Neural crest cell (in vitro differentiated cells): Measurements from ENCODE around the gene OSBPL8. TPM values are rescaled to one million over a fixed set of nuclear protein-coding genes. Genes with fewer than 3 reads are reported as not detected.

Experiments used
- DNase-seq: peaks from one replicate; pipeline ENCODE4 v3.0.0; 2021; ENCODE audit warnings: low read depth, mixed read lengths, low spot score
- H3K27ac Mint-ChIP-seq: one replicate; pipeline ENCODE4 v1.8.0; 2021; ENCODE audit warnings: mild to moderate bottlenecking, mixed read lengths; ENCODE audit not compliant: unreplicated experiment
- H3K27me3 Mint-ChIP-seq: 2 replicates; pipeline ENCODE4 v1.8.0; 2021; ENCODE audit warnings: low read depth, mild to moderate bottlenecking, mixed read lengths
- H3K36me3 Mint-ChIP-seq: 2 replicates; pipeline ENCODE4 v1.8.0; 2021; ENCODE audit warnings: low read depth, mild to moderate bottlenecking, mixed read lengths
- H3K4me1 Mint-ChIP-seq: 2 replicates; pipeline ENCODE4 v1.8.0; 2021; ENCODE audit warnings: mixed read lengths
- H3K4me3 Mint-ChIP-seq: one replicate; pipeline ENCODE4 v1.8.0; 2021; ENCODE audit warnings: mild to moderate bottlenecking, mixed read lengths
- H3K9me3 Mint-ChIP-seq: 2 replicates; pipeline ENCODE4 v1.8.0; 2021; ENCODE audit warnings: mixed read lengths
- total RNA-seq: library from RNA; stranded (reverse); gene quantifications from 2 replicates; pipeline ENCODE4 v1.2.1, GENCODE V29; 2021
- TF ChIP-seq, protein P1 (sequence below): fragments of 200-600 bp; sonication (generic); conservative IDR thresholded peaks from 2 replicates; pipeline ENCODE4 v1.5.0; 2021; ENCODE audit warnings: antibody characterized with exemption, mild to moderate bottlenecking

Gene OSBPL8
- total RNA-seq, 1 donor from 2014 or later, result 75.8 TPM

DNA sequence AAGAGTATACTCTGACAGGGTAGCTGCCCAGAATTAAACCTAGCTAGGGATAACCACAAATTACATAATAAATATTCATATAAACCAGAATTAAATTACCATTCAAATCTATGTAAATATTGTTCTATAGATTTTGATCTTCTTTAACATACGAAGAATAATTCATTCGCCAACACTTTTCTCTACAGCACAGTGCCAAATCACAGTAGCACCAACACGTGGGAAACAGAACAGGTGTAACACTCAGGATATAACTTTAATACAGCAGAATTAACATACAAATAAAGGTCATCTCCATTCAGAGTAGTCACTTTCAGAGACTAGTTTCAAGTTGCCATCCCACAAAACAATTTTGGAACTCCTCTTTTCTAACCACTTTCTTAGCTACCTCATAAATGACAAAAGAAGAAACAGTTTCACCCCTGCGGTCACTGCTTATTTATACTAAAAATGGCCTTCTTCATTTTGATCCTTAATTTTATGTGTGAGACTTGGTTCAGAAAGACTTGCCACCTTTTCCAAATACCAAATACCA lies 15.7 kb downstream of the OSBPL8 start:
- no peak overlapping the region for H3K4me3 Mint-ChIP-seq
- TF ChIP-seq, protein P1, sequence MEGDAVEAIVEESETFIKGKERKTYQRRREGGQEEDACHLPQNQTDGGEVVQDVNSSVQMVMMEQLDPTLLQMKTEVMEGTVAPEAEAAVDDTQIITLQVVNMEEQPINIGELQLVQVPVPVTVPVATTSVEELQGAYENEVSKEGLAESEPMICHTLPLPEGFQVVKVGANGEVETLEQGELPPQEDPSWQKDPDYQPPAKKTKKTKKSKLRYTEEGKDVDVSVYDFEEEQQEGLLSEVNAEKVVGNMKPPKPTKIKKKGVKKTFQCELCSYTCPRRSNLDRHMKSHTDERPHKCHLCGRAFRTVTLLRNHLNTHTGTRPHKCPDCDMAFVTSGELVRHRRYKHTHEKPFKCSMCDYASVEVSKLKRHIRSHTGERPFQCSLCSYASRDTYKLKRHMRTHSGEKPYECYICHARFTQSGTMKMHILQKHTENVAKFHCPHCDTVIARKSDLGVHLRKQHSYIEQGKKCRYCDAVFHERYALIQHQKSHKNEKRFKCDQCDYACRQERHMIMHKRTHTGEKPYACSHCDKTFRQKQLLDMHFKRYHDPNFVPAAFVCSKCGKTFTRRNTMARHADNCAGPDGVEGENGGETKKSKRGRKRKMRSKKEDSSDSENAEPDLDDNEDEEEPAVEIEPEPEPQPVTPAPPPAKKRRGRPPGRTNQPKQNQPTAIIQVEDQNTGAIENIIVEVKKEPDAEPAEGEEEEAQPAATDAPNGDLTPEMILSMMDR, result no peak
- H3K4me1 Mint-ChIP-seq, result peaks cover 42% of the 10 kb centered on the region
- no peak for DNase-seq
- H3K27ac Mint-ChIP-seq, result no peak overlapping the region
- H3K27me3 Mint-ChIP-seq, result no peaks in the 10 kb centered on the region
- no peaks in the 10 kb centered on the region for H3K9me3 Mint-ChIP-seq
- peaks cover 2% of the 10 kb centered on the region for H3K36me3 Mint-ChIP-seq

DNA sequence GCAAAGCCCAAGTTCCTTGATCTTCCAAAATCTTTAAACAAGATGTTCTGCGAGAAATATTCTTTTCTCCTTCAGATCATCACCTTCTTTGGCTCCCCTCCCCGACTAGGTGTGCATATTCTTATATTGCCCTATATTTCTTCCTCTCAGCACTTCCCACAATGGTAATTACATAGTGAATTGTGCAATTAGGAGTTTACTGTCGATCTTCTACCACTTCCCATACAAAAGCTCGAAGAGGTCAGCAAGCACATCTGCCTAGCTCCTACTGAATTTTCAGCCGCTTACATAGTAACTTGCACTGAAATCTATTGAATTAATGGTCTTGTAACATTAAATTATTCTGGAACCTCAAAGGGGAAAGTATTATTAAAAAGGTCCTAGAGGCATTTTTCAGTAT lies 16.7 kb downstream of the OSBPL8 start:
- H3K27me3 Mint-ChIP-seq, result no peaks in the 10 kb centered on the region
- no peak overlapping the region for H3K27ac Mint-ChIP-seq
- DNase-seq, result no peak
- TF ChIP-seq, protein P1, result no peak
- peaks cover 2% of the 10 kb centered on the region for H3K36me3 Mint-ChIP-seq
- H3K4me3 Mint-ChIP-seq, result no peak overlapping the region
- H3K9me3 Mint-ChIP-seq, result no peaks in the 10 kb centered on the region
- peaks cover 32% of the 10 kb centered on the region for H3K4me1 Mint-ChIP-seq

DNA sequence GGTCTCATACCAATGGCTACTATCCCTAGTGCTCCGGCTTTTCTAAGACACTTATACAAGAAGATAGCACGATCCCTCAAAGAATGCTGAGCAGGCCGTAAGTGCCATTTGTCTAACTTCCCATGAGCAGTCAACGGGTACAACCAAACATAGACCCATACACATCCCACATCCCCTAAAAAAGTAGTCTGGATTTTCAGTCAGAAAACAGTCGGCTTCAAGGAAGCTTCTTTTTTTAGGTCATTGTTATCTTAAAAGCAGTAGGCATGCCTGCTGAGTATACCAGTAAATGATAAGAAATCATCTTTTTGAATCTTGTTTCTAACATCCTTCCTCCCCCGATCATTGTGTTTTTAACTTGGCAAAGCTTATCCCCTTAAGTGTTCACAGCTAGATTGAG lies 19.8 kb downstream of the OSBPL8 start:
- H3K4me3 Mint-ChIP-seq, result no peak overlapping the region
- TF ChIP-seq, protein P1, result no peak
- H3K9me3 Mint-ChIP-seq, result peaks cover 4% of the 10 kb centered on the region
- H3K27ac Mint-ChIP-seq, result no peak overlapping the region
- H3K36me3 Mint-ChIP-seq, result peaks cover 12% of the 10 kb centered on the region
- no peaks in the 10 kb centered on the region for H3K27me3 Mint-ChIP-seq
- no peak for DNase-seq
- peaks cover 18% of the 10 kb centered on the region for H3K4me1 Mint-ChIP-seq

DNA sequence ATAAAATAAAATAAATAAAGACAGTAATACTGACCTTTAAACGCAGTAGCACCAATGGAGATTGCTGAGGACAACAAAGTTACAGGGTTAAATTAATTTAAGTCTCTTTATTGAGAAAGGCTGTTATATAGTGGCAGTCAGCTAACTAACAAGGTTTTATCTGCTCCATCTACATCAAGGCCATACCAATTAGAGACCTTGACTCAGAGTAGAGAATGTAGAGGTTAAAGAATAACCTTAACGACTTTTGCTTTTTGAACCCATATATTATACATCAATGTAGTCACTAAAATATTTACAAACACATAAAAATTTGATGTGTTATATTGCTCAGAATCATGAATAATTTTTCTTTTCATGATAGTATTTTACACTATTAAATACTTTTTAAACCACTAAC lies 21.6 kb downstream of the OSBPL8 start:
- H3K9me3 Mint-ChIP-seq, result peaks cover 4% of the 10 kb centered on the region
- H3K36me3 Mint-ChIP-seq, result peaks cover 16% of the 10 kb centered on the region
- no peak overlapping the region for H3K27ac Mint-ChIP-seq
- no peak overlapping the region for H3K4me3 Mint-ChIP-seq
- no peak for DNase-seq
- no peaks in the 10 kb centered on the region for H3K27me3 Mint-ChIP-seq
- TF ChIP-seq, protein P1, result no peak
- H3K4me1 Mint-ChIP-seq, result peaks cover 7% of the 10 kb centered on the region

DNA sequence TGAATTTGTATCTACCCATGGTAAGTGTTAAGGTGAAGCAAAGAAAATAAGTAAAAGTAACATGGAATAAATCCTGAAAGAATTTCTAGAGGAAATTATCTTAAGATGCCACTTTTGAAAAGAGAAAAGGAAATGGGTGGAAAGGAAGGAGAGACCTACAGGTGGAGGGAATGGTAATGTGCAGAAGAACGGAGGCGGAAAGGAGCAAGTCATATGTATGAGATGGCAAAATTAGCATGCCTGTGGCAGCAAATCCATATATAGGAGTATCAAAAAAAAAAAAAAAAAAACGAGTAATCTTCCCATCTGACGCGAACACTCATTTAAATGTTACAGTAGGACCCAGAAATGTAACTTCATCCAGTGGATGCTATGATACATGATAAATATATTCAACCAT lies 23.0 kb downstream of the OSBPL8 start:
- Mint-ChIP-seq H3K4me1 (no peaks in the 10 kb centered on the region), H3K27ac (no peak overlapping the region), H3K9me3 (peaks cover 4% of the 10 kb centered on the region), H3K36me3 (peaks cover 13% of the 10 kb centered on the region), H3K27me3 (no peaks in the 10 kb centered on the region), H3K4me3 (no peak overlapping the region)
- no peak for DNase-seq
- TF ChIP-seq, protein P1, result no peak
